H9 (cell line): ENCODE measurements around the gene NOSIP. TPM values are rescaled to one million over a fixed set of nuclear protein-coding genes. Genes with fewer than 3 reads are reported as not detected.
A peak's percentile ranks its signal among the peaks of the same experiment; 100 is the strongest.

Experiments
- DNase-seq: peaks from one replicate; pipeline ENCODE4 v3.0.0-alpha.2; 2017
- H2AFZ ChIP-seq: one replicate; pipeline ENCODE4 v1.6.1; 2013; ENCODE audit warnings: mild to moderate bottlenecking, low read length, control low read depth, moderate library complexity
- H2AK5ac ChIP-seq: 2 replicates; pipeline ENCODE4 v1.6.1; 2013; ENCODE audit warnings: low read length, control low read depth, mixed read lengths; ENCODE audit not compliant: insufficient read length
- H2BK120ac ChIP-seq: one replicate; pipeline ENCODE4 v1.6.1; 2013; ENCODE audit warnings: low read depth, mild to moderate bottlenecking, low read length, control low read depth, inconsistent platforms; ENCODE audit not compliant: poor library complexity, severe bottlenecking
- H2BK12ac ChIP-seq: 2 replicates; pipeline ENCODE4 v1.6.1; 2013; ENCODE audit warnings: low read length, control low read depth, mixed read lengths, low read depth; ENCODE audit not compliant: insufficient read length
- H2BK15ac ChIP-seq: 2 replicates; pipeline ENCODE4 v1.6.1; 2013; ENCODE audit warnings: low read depth, low read length, control low read depth
- H2BK20ac ChIP-seq: one replicate; pipeline ENCODE4 v1.6.1; 2013; ENCODE audit warnings: low read depth, mild to moderate bottlenecking, low read length, control low read depth, inconsistent platforms; ENCODE audit not compliant: poor library complexity, severe bottlenecking
- H2BK5ac ChIP-seq: 2 replicates; pipeline ENCODE4 v1.6.1; 2013; ENCODE audit warnings: low read length, control low read depth, mixed read lengths; ENCODE audit not compliant: insufficient read length
- H3K14ac ChIP-seq: 2 replicates; pipeline ENCODE4 v1.6.1; 2013; ENCODE audit warnings: low read length, control low read depth; ENCODE audit not compliant: insufficient read depth
- H3K18ac ChIP-seq: 2 replicates; pipeline ENCODE4 v1.6.1; 2013; ENCODE audit warnings: low read depth, mild to moderate bottlenecking, mixed read lengths, low read length, control low read depth; ENCODE audit not compliant: insufficient read length
- H3K23ac ChIP-seq: 2 replicates; pipeline ENCODE4 v1.6.1; 2013; ENCODE audit warnings: low read length, control low read depth, mixed read lengths, low read depth; ENCODE audit not compliant: insufficient read length
- H3K23me2 ChIP-seq: 2 replicates; pipeline ENCODE4 v1.6.1; 2013; ENCODE audit warnings: low read depth, mild to moderate bottlenecking, mixed read lengths, low read length, control low read depth; ENCODE audit not compliant: insufficient read length, poor library complexity, severe bottlenecking
- H3K27ac ChIP-seq: 2 replicates; pipeline ENCODE4 v1.5.1; 2013; ENCODE audit warnings: low read length, control low read depth, mixed read lengths, low read depth; ENCODE audit not compliant: insufficient read length
- H3K27me3 ChIP-seq: 2 replicates; pipeline ENCODE4 v1.6.1; 2013; ENCODE audit warnings: low read length, control low read depth, inconsistent platforms; ENCODE audit not compliant: insufficient read depth
- H3K4ac ChIP-seq: 2 replicates; pipeline ENCODE4 v1.6.1; 2013; ENCODE audit warnings: low read depth, mild to moderate bottlenecking, control low read depth, inconsistent platforms, low read length, moderate library complexity
- H3K4me1 ChIP-seq: 2 replicates; pipeline ENCODE4 v1.6.1; 2013; ENCODE audit warnings: low read length, control low read depth, inconsistent platforms; ENCODE audit not compliant: insufficient read depth
- H3K4me2 ChIP-seq: 2 replicates; pipeline ENCODE4 v1.6.1; 2013; ENCODE audit warnings: low read length, control low read depth, mixed read lengths; ENCODE audit not compliant: insufficient read length, insufficient read depth
- H3K56ac ChIP-seq: 2 replicates; pipeline ENCODE4 v1.6.1; 2013; ENCODE audit warnings: low read depth, mild to moderate bottlenecking, mixed read lengths, low read length, control low read depth; ENCODE audit not compliant: insufficient read length
- H3K79me1 ChIP-seq: 2 replicates; pipeline ENCODE4 v1.6.1; 2013; ENCODE audit warnings: low read depth, mild to moderate bottlenecking, moderate library complexity, low read length, control low read depth, inconsistent platforms; ENCODE audit not compliant: insufficient read depth, poor library complexity, severe bottlenecking
- H3K79me2 ChIP-seq: 2 replicates; pipeline ENCODE4 v1.6.1; 2013; ENCODE audit warnings: low read length, control low read depth, inconsistent platforms; ENCODE audit not compliant: insufficient read depth
- H3K9ac ChIP-seq: 2 replicates; pipeline ENCODE4 v1.6.1; 2013; ENCODE audit warnings: low read length, control low read depth, mixed read lengths; ENCODE audit not compliant: insufficient read length; ENCODE audit errors: extremely low read depth
- H3K9me3 ChIP-seq: one replicate; pipeline ENCODE4 v1.6.1; 2013; ENCODE audit warnings: low read depth, low read length, inconsistent platforms; ENCODE audit not compliant: control insufficient read depth
- H3T11ph ChIP-seq: one replicate; pipeline ENCODE4 v1.6.1; 2013; ENCODE audit warnings: mild to moderate bottlenecking, low read length, control low read depth, inconsistent platforms
- H4K20me1 ChIP-seq: one replicate; pipeline ENCODE4 v1.6.1; 2013; ENCODE audit not compliant: control insufficient read depth, insufficient read length, insufficient read depth
- H4K5ac ChIP-seq: 2 replicates; pipeline ENCODE4 v1.6.1; 2013; ENCODE audit warnings: low read depth, mild to moderate bottlenecking, mixed read lengths, low read length, control low read depth; ENCODE audit not compliant: insufficient read length
- H4K8ac ChIP-seq: replicated peaks from 2 replicates; pipeline ENCODE4 v1.6.1; 2013; ENCODE audit warnings: low read length, control low read depth, mixed read lengths, low read depth; ENCODE audit not compliant: insufficient read length
- H4K91ac ChIP-seq: 2 replicates; pipeline ENCODE4 v1.6.1; 2013; ENCODE audit warnings: low read depth, mild to moderate bottlenecking, moderate library complexity, mixed read lengths, low read length, control low read depth; ENCODE audit not compliant: insufficient read length
- H3K27ac Mint-ChIP-seq, 3 experiments: 2 replicates in 2 of 3; 3 replicates in 1 of 3; pipeline ENCODE4 v1.8.0; 2020 to 2021; ENCODE audit warnings: mixed read lengths in 3 of 3, mild to moderate bottlenecking in 1 of 3, moderate library complexity in 1 of 3
- H3K27me3 Mint-ChIP-seq: 2 replicates; pipeline ENCODE4 v1.8.0; 2021; ENCODE audit warnings: low read depth, mild to moderate bottlenecking, moderate library complexity, mixed read lengths
- H3K36me3 Mint-ChIP-seq, 3 experiments: 2 replicates in 2 of 3; 3 replicates in 1 of 3; pipeline ENCODE4 v1.8.0; 2020 to 2021; ENCODE audit warnings: low read depth in 3 of 3, mixed read lengths in 3 of 3; ENCODE audit not compliant: insufficient read depth in 1 of 3
- H3K4me1 Mint-ChIP-seq, 2 experiments: 2 replicates each; pipeline ENCODE4 v1.8.0; 2020; ENCODE audit warnings: mixed read lengths in 2 of 2
- H3K4me3 Mint-ChIP-seq, 2 experiments: 2 replicates in 1 of 2; 3 replicates in 1 of 2; pipeline ENCODE4 v1.8.0; 2020 to 2021; ENCODE audit warnings: mild to moderate bottlenecking in 2 of 2, mixed read lengths in 2 of 2, moderate library complexity in 1 of 2
- H3K9me3 Mint-ChIP-seq, 2 experiments: 2 replicates in 1 of 2; 3 replicates in 1 of 2; pipeline ENCODE4 v1.8.0; 2020; ENCODE audit warnings: mild to moderate bottlenecking in 2 of 2, mixed read lengths in 2 of 2, moderate library complexity in 1 of 2
- WGBS: extraction: QIAGEN DNeasy Blood & Tissue Kit; methylation state at CpG from one replicate; pipeline ENCODE4 v1.1.7; 2013; ENCODE audit warnings: missing lambda C conversion rate, low lambda C conversion rate, mixed read lengths; ENCODE audit not compliant: insufficient read length; ENCODE audit errors: extremely low coverage; 5-methylcytosine and 5-hydroxymethylcytosine counted together
- total RNA-seq: library from RNA; stranded (reverse); gene quantifications from 2 replicates; pipeline ENCODE4 v1.2.1, GENCODE V29; 2021
- TF ChIP-seq, protein P1 (sequence below): fragments of 200-600 bp; sonication (generic); conservative IDR thresholded peaks from 3 replicates; pipeline ENCODE4 v1.8.0; 2021; ENCODE audit warnings: antibody characterized with exemption, mild to moderate bottlenecking

Gene NOSIP
- total RNA-seq, 1 experiment from 2014 or later = 78.4 TPM

DNA sequence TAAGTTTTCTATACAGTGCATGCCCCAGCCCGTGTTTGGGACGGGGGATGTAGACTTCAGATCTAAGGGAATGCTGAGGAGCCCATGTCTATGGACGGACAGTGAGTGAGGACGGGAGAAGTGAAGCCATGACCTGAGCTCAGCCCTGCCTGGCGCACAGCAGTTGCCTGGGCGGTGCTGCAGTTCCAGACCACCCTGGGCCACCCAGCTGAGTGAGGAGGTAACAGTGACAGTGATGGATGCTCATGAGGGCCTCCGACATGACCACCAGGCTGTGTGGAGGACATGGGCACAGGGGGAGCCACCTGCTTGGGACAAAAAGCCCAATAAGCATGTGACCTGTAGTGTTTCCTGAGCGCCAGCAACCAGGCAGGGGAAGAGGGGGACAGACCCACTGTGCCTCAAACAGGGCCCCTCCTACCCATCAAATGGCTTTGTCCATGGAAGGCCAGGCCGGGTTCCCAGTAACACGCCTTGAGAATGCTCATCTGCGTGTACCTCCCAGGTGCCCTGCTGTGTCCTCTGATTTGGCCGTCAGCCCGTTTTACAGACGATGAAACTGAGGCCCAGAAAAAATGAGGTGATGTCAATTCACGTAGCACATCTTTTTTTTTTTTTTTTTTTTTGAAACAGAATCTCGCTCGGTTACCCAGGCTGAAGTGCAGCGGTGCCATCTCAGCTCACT is 22.6 kb downstream of the NOSIP start:
- Histone ChIP-seq H3K4ac (no peak overlapping the region), H2BK120ac (no peak overlapping the region), H3K4me2 (no peak overlapping the region), H2BK5ac (no peak overlapping the region), H2AK5ac (no peak overlapping the region), H2BK12ac (no peak overlapping the region), H4K8ac (no peak overlapping the region), H3K9ac (no peak overlapping the region), H2AFZ (no peak overlapping the region), H3K9me3 (no peaks in the 10 kb centered on the region), H3T11ph (no peak overlapping the region), H3K23me2 (peaks cover 9% of the 10 kb centered on the region), H4K5ac (no peak overlapping the region), H3K4me1 (peaks cover 2% of the 10 kb centered on the region; the same call in 1 of the 2 replicates), H4K91ac (no peak overlapping the region), H3K14ac (no peak overlapping the region), H3K27ac (no peak overlapping the region), H2BK20ac (no peak overlapping the region), H2BK15ac (no peak overlapping the region), H3K79me1 (no peaks in the 10 kb centered on the region), H3K27me3 (no peaks in the 10 kb centered on the region), H3K79me2 (no peaks in the 10 kb centered on the region; the same call in 1 of the 2 replicates), H3K23ac (no peak overlapping the region), H3K18ac (no peak overlapping the region), H4K20me1 (no peaks in the 10 kb centered on the region), H3K56ac (no peak overlapping the region)
- WGBS = no CpG with 5 or more reads among the region's 18 CpGs
- peaks cover 32 to 37% (median 35%) of the 10 kb centered on the region in 3 experiments for H3K36me3 Mint-ChIP-seq
- TF ChIP-seq, protein P1, sequence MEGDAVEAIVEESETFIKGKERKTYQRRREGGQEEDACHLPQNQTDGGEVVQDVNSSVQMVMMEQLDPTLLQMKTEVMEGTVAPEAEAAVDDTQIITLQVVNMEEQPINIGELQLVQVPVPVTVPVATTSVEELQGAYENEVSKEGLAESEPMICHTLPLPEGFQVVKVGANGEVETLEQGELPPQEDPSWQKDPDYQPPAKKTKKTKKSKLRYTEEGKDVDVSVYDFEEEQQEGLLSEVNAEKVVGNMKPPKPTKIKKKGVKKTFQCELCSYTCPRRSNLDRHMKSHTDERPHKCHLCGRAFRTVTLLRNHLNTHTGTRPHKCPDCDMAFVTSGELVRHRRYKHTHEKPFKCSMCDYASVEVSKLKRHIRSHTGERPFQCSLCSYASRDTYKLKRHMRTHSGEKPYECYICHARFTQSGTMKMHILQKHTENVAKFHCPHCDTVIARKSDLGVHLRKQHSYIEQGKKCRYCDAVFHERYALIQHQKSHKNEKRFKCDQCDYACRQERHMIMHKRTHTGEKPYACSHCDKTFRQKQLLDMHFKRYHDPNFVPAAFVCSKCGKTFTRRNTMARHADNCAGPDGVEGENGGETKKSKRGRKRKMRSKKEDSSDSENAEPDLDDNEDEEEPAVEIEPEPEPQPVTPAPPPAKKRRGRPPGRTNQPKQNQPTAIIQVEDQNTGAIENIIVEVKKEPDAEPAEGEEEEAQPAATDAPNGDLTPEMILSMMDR = no peak
- H3K4me3 Mint-ChIP-seq = peak overlapping the region in 1 of 2 experiments; percentile 56; a peak in 2 of 5 replicates
- H3K9me3 Mint-ChIP-seq = no peaks in the 10 kb centered on the region
- DNase-seq = no peak
- H3K27ac Mint-ChIP-seq = no peak overlapping the region
- peaks cover 9 to 26% of the 10 kb centered on the region in 2 experiments for H3K4me1 Mint-ChIP-seq
- H3K27me3 Mint-ChIP-seq = no peaks in the 10 kb centered on the region
